OCI-M2 (cell line): ENCODE measurements around the gene WDR3.
"Not testable (repeated sequence)": the region's sequence is repeated elsewhere in the genome, so short reads cannot be mapped to it uniquely, and the experiment has no call there.

Experiments used
- DNase-seq: peaks from one replicate; lab custom pipeline; 2025; ENCODE audit not compliant: unreplicated experiment; lab: John Stamatoyannopoulos, UW

The WDR3 gene

DNA sequence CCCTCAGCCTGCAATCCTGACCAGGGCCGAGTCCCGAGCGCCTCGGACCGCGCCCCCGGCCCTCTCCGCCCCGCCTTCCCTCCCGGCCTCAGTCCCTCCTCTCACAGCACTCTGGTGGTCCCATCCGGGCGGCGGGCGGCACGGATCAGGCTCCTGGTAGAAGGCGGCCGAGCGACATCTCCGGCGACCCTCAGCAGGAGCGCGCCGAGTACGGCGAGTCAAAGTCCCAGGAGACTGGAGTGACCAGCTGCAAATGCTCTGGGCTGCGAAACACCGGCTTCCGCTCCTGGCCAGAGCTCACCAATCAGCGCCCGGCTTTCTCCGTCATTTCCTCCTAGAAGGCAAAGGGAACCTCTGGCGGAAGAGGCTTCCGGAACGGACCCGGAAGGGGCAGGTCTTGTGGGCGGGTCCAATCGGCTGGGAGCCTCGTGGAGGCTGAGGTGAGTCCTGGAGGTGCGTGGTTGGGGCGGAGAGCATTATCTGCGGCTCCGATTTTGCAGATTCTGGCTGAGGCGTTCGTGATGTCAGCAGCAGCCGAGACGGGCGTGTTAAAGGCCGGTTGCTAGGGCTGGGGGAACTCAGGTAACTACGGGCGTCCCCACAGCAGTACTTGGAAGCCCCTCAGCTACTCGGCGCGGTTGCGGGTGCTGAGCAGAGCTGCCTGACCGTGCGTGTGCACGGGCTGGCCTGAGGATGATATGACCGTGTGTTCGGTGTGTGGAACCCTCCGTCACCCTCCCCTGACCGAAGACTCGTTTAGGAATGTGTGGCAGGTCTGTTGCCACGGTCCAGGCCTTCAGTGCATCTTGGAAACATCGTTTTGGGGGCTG lies at the start of gene WDR3, which contains the start of gene GDAP2:
Gene WDR3, plus strand, starts transcription at position 397 of the 830 bp plus-strand sequence. CDS start 3,581 bp downstream, outside the sequence.
Gene GDAP2, minus strand, starts transcription at position 279 of the 830 bp plus-strand sequence. CDS start 9,264 bp downstream, outside the sequence.
- DNase-seq, result peak; percentile 54

DNA sequence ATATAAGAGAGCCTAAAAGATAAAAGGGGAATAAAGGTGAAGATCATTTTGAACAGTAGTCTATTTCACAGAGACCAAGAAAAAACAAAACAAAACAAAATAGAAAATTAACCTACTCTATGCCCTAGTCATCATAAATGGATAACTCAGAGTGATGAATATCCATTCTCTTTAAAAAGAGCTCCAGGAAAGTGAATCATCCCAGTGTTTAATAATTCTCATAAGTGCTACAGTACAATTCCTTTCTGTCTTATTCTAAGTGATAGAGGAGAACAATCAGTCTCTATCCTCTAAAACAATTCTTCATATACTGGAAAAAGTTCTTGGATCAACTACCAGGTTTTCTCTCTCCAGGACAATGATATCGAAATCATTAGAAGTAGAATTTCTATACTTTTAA lies 45.9 kb upstream of the WDR3 start:
- no peak for DNase-seq

DNA sequence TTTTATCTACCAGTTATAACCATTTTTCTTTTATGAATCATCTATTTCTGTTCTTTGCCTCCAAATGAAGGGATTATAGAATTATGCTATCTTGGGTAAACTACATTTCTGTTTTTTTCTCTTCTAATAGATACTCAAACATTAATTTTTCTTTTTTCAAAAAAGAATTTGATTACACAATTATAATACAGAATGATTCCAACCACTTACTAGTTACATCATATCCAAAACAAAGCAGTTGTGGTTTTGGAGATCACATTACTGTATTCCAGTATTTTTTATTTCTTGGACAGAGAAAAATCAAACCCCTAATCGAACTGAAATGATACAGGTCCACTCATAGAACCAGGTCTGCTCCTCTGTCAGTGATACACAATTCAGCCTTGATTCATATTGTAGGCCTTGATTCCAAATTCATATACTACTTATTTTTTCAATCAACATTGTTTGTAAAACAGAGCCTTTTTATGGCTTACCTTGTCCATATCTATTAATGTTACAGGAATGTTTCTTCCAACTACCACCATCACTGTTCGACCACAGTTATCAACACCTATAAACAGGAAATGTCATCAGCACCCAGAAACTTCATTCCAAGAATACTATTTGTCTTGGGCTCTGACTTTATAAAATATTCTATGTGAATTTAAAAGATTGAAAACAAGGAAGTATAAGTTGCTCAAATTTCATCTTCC lies 43.3 kb upstream of the WDR3 start:
- no peak for DNase-seq

DNA sequence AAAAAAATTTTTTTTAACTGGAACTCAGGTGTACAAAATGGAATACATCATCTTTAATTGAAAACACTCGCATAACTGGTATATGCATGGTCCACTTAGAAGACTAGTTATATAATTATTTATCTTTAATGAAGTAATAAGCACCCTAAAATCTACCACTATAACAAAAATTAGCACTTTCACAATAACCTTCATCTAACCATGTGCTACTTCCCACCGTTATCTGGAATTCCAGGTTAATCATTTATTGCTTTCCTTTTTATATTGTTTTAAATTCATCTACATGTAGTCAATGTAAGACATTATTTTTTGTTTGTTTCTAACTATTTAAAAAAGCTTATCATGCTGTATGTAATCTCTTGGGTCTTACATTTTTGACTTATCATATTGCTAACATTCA lies 39.1 kb upstream of the WDR3 start:
- DNase-seq, result no peak

DNA sequence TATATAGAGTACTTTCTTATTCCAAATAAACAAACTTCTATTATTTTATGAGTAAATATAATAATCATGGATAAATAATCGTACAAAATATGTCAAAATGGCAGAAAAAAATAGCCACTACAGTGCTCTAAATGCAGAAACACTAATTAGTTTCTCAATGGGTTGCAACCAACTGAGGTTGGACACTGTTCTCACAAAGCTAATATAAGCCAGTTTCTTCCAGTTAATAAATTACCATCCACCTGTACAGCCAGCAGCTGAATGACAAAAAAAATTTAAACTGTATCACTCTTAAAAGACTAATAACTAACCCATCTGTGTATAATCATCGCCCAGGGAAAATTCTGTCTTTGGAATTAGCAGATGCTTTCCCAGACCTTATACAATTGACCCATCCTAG lies 37.0 kb upstream of the WDR3 start:
- no peak for DNase-seq

DNA sequence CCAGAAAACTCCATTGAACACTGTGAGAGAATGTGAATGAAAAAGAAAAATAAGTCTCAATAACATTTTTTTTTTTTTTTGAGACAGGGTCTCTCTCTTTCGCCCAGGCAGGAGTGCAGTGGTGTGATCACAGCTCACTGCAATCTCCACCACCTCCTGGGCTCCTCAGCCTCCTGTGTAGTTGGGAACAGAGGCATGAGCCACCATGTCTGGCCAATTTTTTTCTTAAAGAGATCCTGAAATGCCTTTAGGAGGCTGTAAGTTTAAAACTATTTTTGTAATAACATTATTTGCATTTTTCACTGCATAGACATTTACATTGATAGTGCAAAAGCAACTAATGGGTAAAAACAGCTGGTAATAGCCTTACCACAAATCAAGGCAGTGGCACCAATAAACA lies 35.5 kb upstream of the WDR3 start:
- no peak for DNase-seq

DNA sequence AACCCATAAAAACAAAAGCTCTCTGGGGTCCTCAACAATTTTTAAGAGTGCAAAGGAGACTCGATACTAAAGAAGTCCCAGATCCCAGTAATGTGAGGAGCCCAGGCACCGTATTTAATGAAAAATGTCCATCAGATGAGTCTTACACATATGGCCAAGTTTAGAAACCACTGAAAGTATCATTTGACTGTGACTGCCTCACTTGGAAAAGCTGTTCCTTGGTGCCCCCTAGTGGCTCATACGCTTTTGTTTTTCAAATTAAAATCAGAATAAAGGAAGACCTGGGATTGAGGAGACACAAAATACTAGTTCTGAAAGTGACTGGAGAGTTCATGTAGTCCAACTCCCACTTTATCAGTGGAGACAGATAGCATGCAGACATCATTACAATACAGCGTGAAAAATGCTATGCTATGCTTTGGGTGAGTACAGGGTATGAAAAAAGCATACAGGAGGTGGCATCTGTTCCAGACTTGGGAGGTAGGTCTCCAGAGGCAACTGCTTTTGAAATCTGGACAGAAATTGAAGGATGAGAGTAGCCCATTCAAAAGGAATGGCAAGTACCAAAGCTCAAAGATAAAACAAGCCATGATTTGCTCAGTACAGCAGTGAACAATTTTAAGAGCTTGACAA lies 33.9 kb upstream of the WDR3 start:
- DNase-seq, result no peak

DNA sequence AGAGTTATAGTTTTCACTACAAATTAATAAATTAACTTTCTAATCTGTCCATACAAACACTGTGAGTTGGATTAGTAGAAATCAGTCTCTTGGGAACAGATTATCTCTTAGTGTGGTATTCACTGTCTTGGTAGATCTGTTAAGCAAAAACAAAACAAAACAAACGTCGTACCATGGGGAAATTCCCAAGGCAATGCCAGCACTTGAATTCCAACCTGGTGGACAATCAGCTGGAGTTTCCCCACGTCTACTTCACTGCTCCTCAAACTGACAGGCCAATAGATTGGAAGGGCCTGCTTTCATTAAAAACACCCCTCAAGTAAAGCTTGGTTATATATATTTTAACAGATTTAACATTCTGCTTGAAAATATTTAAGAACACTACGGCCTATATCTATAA lies 32.0 kb upstream of the WDR3 start:
- no peak for DNase-seq

DNA sequence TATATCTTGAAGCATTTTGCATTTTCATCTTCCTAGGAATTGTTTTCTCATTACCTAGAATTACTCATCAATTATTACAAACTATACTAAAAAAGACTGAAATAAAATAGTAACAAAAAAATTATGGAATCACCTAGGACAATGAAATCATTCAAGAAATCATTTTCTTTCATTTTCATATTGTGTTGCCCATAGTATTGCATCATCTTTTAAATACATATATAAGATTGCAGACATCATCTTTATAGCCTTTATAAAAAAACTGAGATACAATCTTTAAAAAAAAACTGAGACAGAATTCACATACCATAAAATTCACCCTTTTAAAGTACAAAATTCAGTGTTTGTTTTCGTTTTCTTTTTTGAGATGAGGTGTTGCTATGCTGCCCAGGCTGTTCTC lies 29.7 kb upstream of the WDR3 start:
- DNase-seq, result no peak

DNA sequence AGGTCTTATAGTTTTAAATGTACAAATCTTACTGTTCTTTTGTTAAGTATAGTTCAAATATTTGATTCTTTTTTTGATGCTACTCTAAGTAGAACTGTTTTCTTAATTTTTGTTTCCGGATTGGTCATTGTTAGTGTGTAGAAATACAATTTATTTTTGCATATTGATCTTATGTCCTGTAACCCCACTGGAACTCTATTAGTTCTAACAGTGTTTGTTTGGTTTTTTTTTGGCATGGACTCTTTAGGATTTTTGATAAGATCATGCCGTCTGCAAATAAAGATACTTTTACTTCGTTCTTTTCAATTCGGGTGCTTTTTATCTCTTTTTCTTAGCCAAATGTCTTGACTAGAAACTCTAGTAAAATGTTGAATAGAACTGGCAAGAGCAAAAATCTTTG lies 26.6 kb upstream of the WDR3 start:
- DNase-seq, result no peak

DNA sequence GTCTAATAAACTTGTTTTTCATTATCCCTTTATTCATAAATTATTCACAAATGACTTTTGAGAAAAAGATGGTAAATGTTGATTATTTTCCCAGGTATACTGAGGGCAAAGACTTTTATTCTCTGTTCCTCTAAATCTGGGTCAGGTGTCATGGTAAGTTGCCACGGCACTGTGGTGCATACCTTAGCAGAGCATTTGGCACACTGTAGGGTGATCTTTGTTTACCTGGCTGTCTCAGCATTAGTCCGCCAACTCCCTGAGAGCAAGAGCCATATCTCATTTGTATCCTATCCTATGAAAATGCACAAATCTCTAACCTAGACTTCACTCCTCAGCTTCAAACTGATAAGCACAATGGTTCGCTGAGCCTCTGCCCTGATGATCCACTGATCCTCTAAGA lies 25.1 kb upstream of the WDR3 start:
- DNase-seq, result no peak

DNA sequence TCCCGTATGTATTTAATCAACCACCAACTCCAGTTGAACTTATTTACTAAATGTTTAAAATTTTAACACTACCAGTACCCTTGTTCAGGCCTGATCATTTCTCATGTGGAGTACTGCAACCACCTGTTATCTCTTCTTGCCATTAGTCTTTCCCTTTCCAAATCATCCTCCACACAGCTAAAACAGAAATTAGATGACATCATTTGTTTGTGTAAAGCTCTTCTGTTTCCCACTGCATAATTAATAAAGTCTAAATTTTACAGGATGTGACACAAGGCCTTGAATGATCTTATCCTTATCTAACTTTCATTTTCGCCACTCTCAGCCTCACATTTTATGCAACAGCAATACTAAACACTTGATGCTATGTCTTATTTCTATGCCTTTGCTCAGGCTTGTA lies 24.5 kb upstream of the WDR3 start:
- DNase-seq, result no peak

DNA sequence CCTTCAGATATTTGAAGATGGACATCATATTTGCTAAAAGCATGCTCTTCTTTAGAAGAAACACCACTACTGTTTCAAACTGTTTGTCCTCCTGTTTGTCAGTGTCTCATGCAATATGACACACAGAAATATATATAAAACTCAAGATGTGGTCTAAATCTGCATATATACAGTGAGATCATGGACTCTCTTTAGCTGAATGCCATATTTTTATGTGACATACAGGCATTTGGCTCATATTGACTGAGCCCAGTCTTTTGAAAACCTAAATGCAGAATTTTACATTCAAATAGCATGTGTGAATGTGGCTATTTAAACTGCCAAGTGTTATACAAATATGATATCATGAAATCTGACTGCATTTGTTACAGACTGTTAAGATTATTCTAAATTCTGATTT lies 18.5 kb upstream of the WDR3 start:
- DNase-seq, result no peak

DNA sequence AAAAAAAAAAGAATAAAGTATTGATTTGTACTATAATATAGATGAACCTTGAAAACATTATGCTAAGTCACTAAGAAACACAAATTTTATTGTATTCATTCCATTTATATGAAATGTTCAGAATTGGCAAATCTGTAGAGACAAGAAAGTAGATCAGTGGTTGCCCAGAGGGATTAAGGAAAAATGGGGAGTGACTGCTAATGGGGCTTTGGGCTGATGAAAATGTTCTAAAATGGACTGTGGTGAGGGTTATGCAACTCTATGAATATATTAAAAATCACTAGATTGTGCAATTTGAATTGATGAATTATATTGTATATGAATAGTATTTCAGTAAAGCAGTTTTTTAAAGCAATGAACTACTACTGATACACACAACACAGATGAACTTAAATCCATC lies 10.2 kb upstream of the WDR3 start:
- DNase-seq, result no peak

DNA sequence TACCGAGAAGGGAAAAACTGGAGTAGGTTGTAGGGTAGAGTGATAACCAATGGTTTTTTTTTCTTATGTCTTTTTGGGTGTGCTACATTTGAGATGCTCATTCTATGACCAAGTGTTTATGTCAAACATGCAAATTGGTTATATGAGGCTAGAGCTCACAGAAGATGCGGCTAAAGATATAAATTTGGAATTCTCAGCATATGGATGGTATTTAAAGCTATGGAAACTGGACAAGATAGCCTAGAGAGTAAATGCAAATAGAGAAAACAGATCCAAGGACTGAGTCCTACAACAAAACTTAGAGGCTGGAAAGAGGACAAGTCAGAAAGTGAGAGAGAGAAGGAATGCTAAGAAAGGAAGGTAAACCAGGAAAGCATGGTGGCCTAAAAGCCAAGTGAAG lies 7.5 kb upstream of the WDR3 start:
- DNase-seq, result no peak

DNA sequence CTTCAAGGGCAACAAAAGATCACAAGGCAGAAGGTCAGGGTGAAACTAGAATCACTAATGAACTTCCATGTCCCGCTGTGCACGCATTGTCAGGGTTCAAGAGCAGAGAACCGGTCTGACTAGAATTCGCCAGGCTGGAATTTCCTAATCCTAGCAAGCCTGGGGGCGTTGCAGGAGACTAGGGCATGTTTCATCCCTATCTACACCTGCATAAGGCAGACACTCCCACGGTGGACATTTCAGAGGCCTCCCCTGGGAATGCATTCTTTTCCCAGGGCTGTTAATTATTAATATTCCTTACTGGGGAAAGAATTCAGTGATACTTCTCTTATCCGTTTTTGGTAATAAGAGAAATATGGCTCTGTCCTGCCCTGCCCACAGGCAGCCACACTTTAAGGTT lies 6.8 kb upstream of the WDR3 start:
- not testable (repeated sequence) for DNase-seq

DNA sequence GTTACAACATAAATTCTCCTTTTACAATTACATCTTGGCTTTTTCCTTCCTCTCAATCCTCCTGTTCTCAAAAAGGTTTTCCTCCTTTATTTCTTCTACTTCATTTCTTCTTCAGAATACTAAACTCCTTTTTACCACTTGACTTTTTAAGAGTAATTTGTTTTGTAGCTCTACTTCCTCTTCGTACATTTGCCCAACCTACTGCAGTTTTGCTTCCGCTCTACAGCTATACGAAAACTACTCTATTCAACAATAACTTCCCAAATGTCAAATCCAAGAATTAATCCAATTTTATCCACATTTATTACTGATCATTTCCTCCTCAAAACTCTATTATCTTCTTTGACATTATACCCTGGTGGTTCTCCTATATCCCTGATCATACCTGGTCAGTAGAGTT lies 3.6 kb upstream of the WDR3 start:
- no peak for DNase-seq

DNA sequence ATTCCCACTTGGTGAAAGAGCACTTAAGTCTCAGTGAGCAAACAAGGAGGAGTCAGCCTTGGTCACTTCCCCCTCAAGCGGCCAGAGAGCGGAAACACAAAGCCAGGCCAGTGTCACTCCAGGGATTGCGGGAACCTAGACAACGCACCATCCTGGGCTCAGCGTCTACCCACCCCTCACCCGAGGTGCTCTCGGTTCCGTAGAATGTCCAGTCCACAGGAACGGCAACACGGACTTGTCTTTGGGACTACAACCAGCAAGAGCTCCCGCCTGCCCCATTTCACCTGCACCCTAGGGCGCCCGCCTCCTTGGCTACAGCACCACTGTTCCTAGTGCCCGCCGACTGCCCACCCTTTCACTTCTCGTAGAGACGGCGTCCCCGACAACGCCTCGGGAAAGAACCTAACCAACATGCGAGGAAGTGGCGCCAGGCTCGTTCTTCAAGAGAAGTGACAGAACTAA lies 627 bp upstream of the WDR3 start:
- DNase-seq, result peak; percentile 5

DNA sequence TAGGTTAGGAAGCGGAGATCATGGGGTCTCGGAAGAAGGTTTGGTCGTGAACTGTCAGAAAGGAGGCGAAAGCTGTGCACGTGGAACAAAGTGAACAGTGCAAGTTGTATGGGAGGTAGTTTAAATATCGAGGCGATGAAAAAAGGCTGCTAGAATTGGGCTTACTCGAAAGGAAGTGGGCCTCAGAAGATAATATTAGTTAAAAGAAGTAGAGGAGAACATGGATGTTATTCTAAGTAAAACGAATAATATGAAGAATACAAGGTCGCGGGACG lies 571 bp downstream of the WDR3 start:
- no peak for DNase-seq

DNA sequence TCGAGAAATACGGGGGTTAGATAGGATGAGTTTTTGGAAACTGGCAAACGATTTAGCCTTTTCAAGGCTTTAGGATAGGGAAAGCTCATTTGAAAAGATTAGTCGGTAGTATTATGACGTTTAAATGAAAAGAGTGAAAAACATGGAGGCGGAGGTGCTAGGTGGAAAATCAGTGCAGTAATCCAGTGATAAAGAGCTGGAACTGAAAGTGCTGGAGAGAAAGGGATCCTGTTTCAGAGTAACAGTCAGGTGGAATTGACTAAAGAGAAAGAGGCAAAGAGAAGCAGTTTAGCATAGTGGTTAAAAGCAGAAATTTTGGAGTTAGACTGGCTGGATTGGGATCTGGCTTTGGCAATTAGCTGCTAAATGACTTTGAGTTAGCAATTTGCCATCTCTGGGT lies 945 bp downstream of the WDR3 start:
- DNase-seq, result no peak

DNA sequence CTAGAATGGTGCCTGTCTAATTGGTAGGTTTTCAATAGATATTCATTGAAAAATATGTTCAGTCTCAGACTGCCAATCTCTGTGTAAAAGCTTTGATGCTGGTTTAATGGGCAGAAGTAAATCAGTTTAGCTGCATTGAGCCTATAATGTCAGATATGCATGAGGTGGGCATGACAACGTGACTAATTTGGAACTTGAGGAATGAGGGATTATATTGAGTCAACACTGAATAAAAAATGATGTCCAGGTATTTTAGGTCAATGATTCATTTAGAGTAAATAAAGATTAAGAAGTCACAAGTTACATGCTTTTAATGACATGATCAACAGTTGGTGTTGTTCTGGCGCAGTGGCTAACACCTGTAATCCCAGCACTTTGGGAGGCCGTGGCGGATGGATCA lies 3.0 kb downstream of the WDR3 start:
- no peak for DNase-seq

DNA sequence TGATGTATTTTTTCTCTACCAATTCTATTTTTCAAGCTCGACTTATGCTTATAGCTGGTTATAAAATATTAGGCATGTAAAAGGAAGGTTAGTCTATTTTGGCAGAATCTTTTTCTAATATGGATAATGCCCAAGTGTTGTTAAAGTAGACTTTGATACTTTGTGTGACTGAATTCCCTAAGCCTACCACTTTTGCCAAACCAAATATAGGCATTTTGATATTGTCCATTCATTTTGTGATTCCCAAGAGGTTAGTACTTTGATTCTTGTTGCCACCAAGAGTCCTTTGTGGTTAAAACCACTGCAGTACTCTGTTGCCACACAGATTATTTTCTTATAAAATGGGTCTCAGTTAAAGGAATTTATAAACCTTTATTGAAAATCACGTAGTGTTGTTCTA lies 4.2 kb downstream of the WDR3 start:
- DNase-seq, result no peak
